Mesenteric fat pad (tissue), 1 donor: ENCODE measurements around the gene PRPF39. TPM values are rescaled to one million over a fixed set of nuclear protein-coding genes. Genes with fewer than 3 reads are reported as not detected.
A peak's percentile ranks its signal among the peaks of the same experiment; 100 is the strongest.
"Not testable (repeated sequence)": the region's sequence is repeated elsewhere in the genome, so short reads cannot be mapped to it uniquely, and the experiment has no call there.

Source experiments
- DNase-seq: peaks from one replicate; pipeline ENCODE4 v3.0.0-alpha.2; 2020; ENCODE audit warnings: low spot score
- total RNA-seq: library from RNA; stranded (reverse); fragmentation: NEBNext Ultra II Directional; extraction: Animal tissue kit (Norgen Biotek cat#: 25700); gene quantifications from one replicate; pipeline ENCODE4 v1.2.1, GENCODE V29; 2021
- donor health status: DM: yes; HTN: yes; CAD: no.

The PRPF39 gene
- total RNA-seq, 1 donor from 2014 or later: 26.9 TPM

- not testable (repeated sequence) for DNase-seq
Measured at GRCh38 chr14:45081096-45081495, 2.8 kb upstream of the PRPF39 start.

GRCh38 chr14:45082420-45082819 lies 1.5 kb upstream of the PRPF39 start:
- no peak for DNase-seq

GRCh38 chr14:45083617-45083975 lies 320 bp upstream of the PRPF39 start:
- DNase-seq: no peak

- DNase-seq: no peak
Measured at GRCh38 chr14:45084946-45085346, 1.0 kb downstream of the PRPF39 start.

GRCh38 chr14:45089813-45090212 lies 5.9 kb downstream of the PRPF39 start:
- no peak for DNase-seq

- no peak for DNase-seq
Measured at GRCh38 chr14:45091710-45092109, 7.8 kb downstream of the PRPF39 start.

- DNase-seq: no peak
Measured at GRCh38 chr14:45094275-45094674, 10.4 kb downstream of the PRPF39 start.

- no peak for DNase-seq
Measured at GRCh38 chr14:45095143-45095542, 11.2 kb downstream of the PRPF39 start.

GRCh38 chr14:45096218-45096617 lies 12.3 kb downstream of the PRPF39 start:
- DNase-seq: no peak

- DNase-seq: no peak
Measured at GRCh38 chr14:45103806-45104205, 19.9 kb downstream of the PRPF39 start.

- DNase-seq: no peak
Measured at GRCh38 chr14:45104561-45104960, 20.6 kb downstream of the PRPF39 start.

- no peak for DNase-seq
Measured at GRCh38 chr14:45112896-45113781, 29.2 kb downstream of the PRPF39 start.

- DNase-seq: no peak
Measured at GRCh38 chr14:45114327-45114726, 30.4 kb downstream of the PRPF39 start.

- DNase-seq: no peak
Measured at GRCh38 chr14:45118594-45118993, 34.7 kb downstream of the PRPF39 start.

GRCh38 chr14:45120096-45120495 lies 36.2 kb downstream of the PRPF39 start:
- no peak for DNase-seq

- no peak for DNase-seq
Measured at GRCh38 chr14:45123271-45123670, 39.4 kb downstream of the PRPF39 start.

- DNase-seq: no peak
Measured at GRCh38 chr14:45125754-45126153, 41.8 kb downstream of the PRPF39 start.

- DNase-seq: no peak
Measured at GRCh38 chr14:45128963-45129629, 45.2 kb downstream of the PRPF39 start.

- DNase-seq: no peak
Measured at GRCh38 chr14:45133683-45134050, 49.8 kb downstream of the PRPF39 start.

GRCh38 chr14:45134051-45134958 lies 50.4 kb downstream of the PRPF39 start, which contains the start of gene FKBP3:
Gene FKBP3 (minus strand): TSS chr14:45134481. CDS start chr14:45134456, 25 bp downstream.
- peak; percentile 96 for DNase-seq

- DNase-seq: no peak
Measured at GRCh38 chr14:45135156-45135555, 51.2 kb downstream of the PRPF39 start.
